IPS-18a (cell line): Measurements from ENCODE around the gene SLC25A28.
"Not testable (repeated sequence)": the region's sequence is repeated elsewhere in the genome, so short reads cannot be mapped to it uniquely, and the experiment has no call there.

ENCODE experiments used
- H3K27ac ChIP-seq: one replicate; pipeline ENCODE4 v1.5.1; 2013; ENCODE audit warnings: low read length
- H3K27me3 ChIP-seq: one replicate; pipeline ENCODE4 v1.6.1; 2013; ENCODE audit warnings: mild to moderate bottlenecking, low read length; ENCODE audit not compliant: control insufficient read depth, insufficient read depth
- H3K36me3 ChIP-seq: one replicate; pipeline ENCODE4 v1.6.1; 2013; ENCODE audit warnings: low read depth, low read length; ENCODE audit not compliant: control insufficient read depth
- H3K4me1 ChIP-seq: one replicate; pipeline ENCODE4 v1.6.1; 2013; ENCODE audit warnings: low read depth, low read length; ENCODE audit not compliant: control insufficient read depth
- H3K4me3 ChIP-seq: one replicate; pipeline ENCODE4 v1.5.1; 2013; ENCODE audit warnings: low read length
- H3K9ac ChIP-seq: one replicate; pipeline ENCODE4 v1.6.1; 2013; ENCODE audit warnings: mild to moderate bottlenecking, low read length, moderate library complexity
- H3K9me3 ChIP-seq: one replicate; pipeline ENCODE4 v1.6.1; 2013; ENCODE audit warnings: low read depth, low read length; ENCODE audit not compliant: control insufficient read depth

Gene SLC25A28

DNA sequence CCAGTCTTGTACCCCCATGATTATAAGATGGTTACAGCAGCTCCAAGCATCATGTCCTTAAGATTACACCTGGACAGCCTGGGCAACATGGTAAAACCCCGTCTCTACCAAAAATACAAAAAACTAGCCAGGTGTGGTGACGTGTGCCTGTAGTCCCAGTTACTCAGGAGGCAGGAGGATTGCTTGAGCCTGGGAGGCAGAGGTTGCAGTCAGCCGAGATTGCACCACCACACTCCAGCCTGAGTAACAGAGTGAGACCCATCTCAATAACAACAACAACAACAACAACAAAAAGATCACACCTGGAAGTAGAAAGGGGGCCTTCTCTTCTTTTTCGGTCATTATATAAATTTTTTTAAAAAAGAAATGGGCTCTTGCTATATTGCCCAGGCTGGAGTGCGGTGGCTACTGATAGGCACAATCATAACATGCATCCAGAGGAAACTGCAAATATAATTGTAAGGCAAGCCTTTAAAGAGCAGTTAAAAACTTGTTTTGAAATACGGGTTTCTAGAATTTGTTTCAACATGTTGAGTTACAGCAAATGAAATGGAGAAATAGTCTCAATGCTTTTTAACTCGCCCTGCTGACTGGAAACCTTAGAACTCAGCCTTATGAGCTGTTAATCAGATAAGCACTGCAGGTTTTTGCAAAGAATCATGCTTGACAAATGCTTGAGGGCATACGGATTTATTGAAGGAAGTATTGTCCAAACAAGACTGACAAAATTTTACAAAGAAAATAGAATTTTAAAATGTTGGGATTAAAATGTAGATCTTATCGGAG, 34.3 kb upstream of the SLC25A28 start:
- Histone ChIP-seq H3K4me1 (no peaks in the 10 kb centered on the region), H3K27ac (no peak overlapping the region), H3K27me3 (peaks cover 28% of the 10 kb centered on the region)

GRCh38 chr10:99652800-99653390, 32.7 kb upstream of the SLC25A28 start:
- Histone ChIP-seq H3K9me3 (no peaks in the 10 kb centered on the region), H3K27me3 (peaks cover 17% of the 10 kb centered on the region), H3K36me3 (no peaks in the 10 kb centered on the region), H3K27ac (no peak overlapping the region), H3K4me3 (no peak overlapping the region), H3K9ac (no peak overlapping the region), H3K4me1 (no peaks in the 10 kb centered on the region)

More for the DNA sequence above, 34.3 kb upstream of the SLC25A28 start:
- H3K36me3 ChIP-seq = no peaks in the 10 kb centered on the region
- H3K4me3 ChIP-seq = no peak overlapping the region
- H3K9ac ChIP-seq = no peak overlapping the region
- H3K9me3 ChIP-seq = no peaks in the 10 kb centered on the region

DNA sequence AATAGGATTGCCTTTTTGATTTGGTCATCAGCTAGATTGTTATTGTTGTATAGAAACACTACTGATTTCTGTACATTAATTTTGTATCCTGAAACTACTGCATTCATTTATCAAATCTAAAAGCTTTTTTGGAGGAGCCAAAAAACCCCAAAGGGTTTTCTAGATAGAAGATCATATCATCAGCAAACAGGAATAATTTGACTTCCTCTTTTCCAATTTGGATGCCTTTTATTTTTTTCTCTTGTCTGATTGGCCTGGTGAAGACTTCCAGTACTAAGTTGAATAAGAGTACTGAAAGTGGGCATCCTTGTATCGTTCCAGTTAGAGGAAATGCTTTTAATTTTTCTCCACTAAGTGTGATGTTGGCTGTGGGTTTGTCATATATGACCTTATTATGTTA, 28.5 kb upstream of the SLC25A28 start:
- H3K4me1 ChIP-seq = no peaks in the 10 kb centered on the region
- no peak overlapping the region for H3K27ac ChIP-seq
- H3K9ac ChIP-seq = no peak overlapping the region
- no peaks in the 10 kb centered on the region for H3K27me3 ChIP-seq
- no peaks in the 10 kb centered on the region for H3K36me3 ChIP-seq
- no peaks in the 10 kb centered on the region for H3K9me3 ChIP-seq
- no peak overlapping the region for H3K4me3 ChIP-seq

GRCh38 chr10:99647601-99648151, 27.4 kb upstream of the SLC25A28 start:
- Histone ChIP-seq H3K36me3 (no peaks in the 10 kb centered on the region), H3K9me3 (no peaks in the 10 kb centered on the region), H3K9ac (no peak overlapping the region), H3K4me1 (no peaks in the 10 kb centered on the region), H3K4me3 (no peak overlapping the region), H3K27ac (no peak overlapping the region), H3K27me3 (no peaks in the 10 kb centered on the region)

- no peaks in the 10 kb centered on the region for H3K4me1 ChIP-seq
- H3K4me3 ChIP-seq = no peak overlapping the region
These were observed 13.6 kb upstream of the SLC25A28 start for GRCh38 chr10:99633832-99634231.

DNA sequence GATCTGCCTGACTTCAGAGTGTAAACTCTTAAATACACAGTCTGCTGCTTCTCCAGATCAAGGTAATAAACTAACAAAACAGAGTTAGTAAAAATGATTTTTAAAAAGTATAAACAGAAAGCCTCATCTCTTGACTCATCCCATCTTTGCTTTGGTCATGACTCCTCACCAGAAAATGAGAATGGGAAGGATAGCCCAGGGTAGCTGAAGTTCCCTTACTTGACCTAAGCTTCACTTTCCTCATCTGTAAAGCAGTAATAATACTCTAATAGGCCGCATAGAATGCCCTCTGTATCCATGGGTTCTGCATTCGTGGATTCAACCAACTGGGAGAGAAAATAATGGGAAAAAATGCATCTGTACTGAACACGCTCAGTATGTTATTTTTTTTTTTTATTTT, 11.3 kb upstream of the SLC25A28 start:
- Histone ChIP-seq H3K9me3 (no peaks in the 10 kb centered on the region), H3K27ac (no peak overlapping the region), H3K27me3 (no peaks in the 10 kb centered on the region), H3K9ac (no peak overlapping the region), H3K4me1 (no peaks in the 10 kb centered on the region), H3K4me3 (no peak overlapping the region), H3K36me3 (no peaks in the 10 kb centered on the region)

More at GRCh38 chr10:99633832-99634231, 13.6 kb upstream of the SLC25A28 start:
- Histone ChIP-seq H3K27me3 (no peaks in the 10 kb centered on the region), H3K27ac (no peak overlapping the region), H3K36me3 (no peaks in the 10 kb centered on the region), H3K9me3 (no peaks in the 10 kb centered on the region), H3K9ac (no peak overlapping the region)

- Histone ChIP-seq H3K9me3 (no peaks in the 10 kb centered on the region), H3K27ac (no peak overlapping the region), H3K4me1 (no peaks in the 10 kb centered on the region), H3K36me3 (no peaks in the 10 kb centered on the region), H3K9ac (no peak overlapping the region), H3K4me3 (no peak overlapping the region), H3K27me3 (no peaks in the 10 kb centered on the region)
These were observed 10.8 kb upstream of the SLC25A28 start for GRCh38 chr10:99630991-99631390.

DNA sequence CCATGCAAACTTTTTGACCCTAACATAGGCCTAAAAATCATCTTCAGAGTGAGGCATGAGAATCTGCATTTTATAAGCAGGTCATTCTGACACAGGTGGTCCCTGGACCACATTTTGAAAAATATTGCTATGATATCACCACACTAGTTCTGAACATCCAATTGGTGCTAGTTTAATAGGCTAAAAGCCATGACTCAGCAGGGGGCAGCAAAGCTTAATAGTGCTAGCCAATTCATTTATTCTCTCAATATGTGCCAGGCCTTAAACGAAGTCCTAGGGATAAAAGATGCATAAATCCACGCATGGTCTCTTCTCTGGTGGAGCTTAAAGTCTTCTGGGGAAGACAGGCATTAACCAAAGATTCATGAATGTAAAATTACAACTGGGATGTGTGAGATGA, 10.2 kb upstream of the SLC25A28 start:
- Histone ChIP-seq H3K27ac (no peak overlapping the region), H3K4me1 (no peaks in the 10 kb centered on the region), H3K36me3 (no peaks in the 10 kb centered on the region), H3K9ac (no peak overlapping the region), H3K27me3 (no peaks in the 10 kb centered on the region), H3K9me3 (no peaks in the 10 kb centered on the region), H3K4me3 (no peak overlapping the region)

GRCh38 chr10:99629625-99629978, 9.4 kb upstream of the SLC25A28 start:
- H3K9ac ChIP-seq = no peak overlapping the region
- H3K36me3 ChIP-seq = no peaks in the 10 kb centered on the region
- H3K9me3 ChIP-seq = no peaks in the 10 kb centered on the region
- H3K27me3 ChIP-seq = no peaks in the 10 kb centered on the region
- no peak overlapping the region for H3K27ac ChIP-seq
- H3K4me1 ChIP-seq = no peaks in the 10 kb centered on the region
- H3K4me3 ChIP-seq = no peak overlapping the region

DNA sequence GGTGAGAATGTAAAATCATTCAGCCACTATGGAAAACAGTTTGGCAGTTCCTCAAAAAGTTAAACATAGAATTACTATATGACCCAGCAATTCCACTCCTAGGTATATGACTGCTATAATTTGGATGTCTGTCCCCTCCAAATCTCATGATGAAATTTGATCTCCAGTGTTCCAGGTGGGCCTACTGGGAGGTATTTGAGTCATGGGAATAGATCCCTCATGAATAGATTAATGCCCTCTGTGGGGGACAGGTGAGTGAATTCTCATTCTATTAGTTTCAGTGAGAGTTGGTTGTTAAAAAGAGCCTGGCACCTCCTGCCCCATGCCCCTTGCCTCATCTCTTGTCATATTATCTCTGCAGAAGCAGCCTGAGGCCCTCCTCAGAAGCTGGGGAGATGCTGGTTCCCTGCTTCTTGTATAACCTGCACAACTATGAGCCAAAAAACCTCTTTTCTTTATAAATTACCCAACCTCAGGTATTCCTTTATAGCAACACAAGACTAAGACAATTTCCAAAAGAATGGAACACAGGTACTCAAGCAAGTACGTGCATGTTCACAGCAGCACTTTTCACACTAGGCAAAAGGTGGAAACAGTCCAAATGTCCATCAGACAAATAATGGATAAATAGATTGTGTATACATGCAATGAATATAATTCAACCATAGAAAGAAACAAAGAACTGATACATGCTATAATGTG, 8.8 kb upstream of the SLC25A28 start:
- Histone ChIP-seq H3K27me3 (no peaks in the 10 kb centered on the region), H3K9me3 (no peaks in the 10 kb centered on the region), H3K4me1 (no peaks in the 10 kb centered on the region), H3K27ac (no peak overlapping the region), H3K9ac (no peak overlapping the region), H3K4me3 (no peak overlapping the region), H3K36me3 (no peaks in the 10 kb centered on the region)

GRCh38 chr10:99625124-99625523, 4.9 kb upstream of the SLC25A28 start:
- not testable (repeated sequence) for H3K4me1 ChIP-seq, H3K27me3 ChIP-seq, H3K27ac ChIP-seq, H3K4me3 ChIP-seq, H3K9me3 ChIP-seq, H3K9ac ChIP-seq, H3K36me3 ChIP-seq
